IPS DF 4.7 (cell line): ENCODE data around the gene ACOT7.

Experiments
- DNase-seq: peaks from one replicate; pipeline ENCODE4 v3.0.0-alpha.2; 2013; ENCODE audit warnings: low spot score; ENCODE audit errors: extremely low read depth

ACOT7 gene

DNA sequence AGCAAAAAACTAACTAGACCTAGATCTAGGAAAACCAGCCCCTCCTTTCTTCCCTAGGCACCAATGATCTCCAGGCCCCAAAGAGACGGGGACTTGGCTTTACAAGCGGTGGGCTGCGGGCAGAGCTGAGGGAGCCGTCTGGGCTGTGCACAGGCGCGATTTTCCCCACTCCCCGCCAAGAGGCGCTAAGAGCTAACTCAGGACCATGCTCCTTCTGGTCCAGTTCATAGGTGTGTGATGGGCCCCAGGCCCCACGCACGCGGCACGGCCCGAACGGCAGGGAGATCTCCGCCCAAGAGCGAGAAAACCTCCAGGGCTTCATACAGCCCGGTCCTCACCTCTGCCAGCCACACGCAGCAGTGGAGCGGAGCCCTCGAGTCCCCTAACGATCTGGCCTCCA lies 125.2 kb downstream of the ACOT7 start:
- no peak for DNase-seq

DNA sequence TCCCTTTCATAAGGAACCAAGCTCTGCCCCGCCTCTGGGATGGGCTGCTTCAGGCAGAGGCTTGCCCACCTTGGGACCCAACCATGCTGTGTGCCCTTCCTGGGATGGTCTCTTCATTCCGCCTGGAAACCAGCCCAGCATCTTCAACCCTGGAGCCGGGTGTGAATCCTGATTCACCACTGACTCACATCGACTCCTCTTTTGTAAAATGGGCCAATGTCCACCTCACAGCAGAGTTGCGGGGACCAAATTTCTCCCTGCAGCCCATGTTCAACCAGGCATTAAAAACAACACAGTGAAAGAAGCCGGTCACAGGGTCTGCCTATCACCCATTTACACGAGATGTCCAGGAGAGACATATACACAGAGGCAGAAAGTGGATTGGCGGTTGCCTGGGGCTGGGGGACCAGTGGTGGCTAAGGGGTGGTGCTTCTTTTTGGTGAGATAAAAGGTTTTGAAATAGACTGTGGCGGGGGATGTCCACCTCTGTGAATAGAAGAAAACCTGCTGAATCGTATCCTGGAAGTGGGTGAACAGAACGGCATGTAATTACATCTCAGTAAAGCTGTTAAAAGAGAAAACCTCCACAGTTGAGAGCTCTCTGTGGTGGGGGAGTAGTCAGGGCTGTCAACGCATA lies 125.8 kb downstream of the ACOT7 start:
- no peak for DNase-seq

DNA sequence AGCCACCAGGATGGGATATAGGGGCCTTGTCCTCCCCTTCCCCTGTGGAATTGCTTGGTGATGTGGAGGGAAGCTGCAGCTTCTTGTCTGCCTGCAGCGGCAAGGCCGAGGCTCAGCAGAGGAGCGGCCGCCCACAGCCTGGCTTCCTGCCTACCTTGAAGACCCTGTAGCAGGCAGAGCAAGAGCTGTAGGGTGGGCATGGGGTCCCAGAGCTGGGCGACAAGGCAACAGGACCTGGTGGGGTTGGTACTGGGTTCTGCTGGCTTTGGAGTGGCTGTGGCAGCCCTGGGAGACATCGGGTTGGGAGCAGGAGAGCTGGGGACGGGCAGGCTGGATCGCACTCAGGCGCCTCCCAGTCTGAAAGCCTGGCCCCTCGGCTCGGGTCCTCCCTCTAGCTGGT lies 126.9 kb downstream of the ACOT7 start:
- DNase-seq = no peak

DNA sequence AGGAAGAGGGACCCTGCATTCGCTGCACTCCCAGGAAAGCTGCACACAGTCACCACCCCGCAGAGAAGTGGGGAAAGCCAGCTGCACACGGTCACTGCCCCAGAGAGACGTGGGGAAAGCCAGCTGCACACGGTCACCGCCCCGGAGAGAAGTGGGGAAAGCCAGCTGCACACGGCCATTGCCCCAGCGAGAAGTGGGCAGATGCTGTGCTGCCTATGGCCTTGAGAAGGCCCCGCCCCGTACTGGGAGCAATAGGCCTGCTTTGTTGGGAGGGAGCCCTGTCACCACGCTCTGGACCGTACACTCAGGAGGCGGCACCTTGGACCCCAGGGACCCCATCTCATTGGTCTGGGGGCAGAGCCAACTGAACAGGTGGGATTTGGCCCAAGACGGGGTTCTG lies 128.4 kb downstream of the ACOT7 start:
- DNase-seq = no peak

DNA sequence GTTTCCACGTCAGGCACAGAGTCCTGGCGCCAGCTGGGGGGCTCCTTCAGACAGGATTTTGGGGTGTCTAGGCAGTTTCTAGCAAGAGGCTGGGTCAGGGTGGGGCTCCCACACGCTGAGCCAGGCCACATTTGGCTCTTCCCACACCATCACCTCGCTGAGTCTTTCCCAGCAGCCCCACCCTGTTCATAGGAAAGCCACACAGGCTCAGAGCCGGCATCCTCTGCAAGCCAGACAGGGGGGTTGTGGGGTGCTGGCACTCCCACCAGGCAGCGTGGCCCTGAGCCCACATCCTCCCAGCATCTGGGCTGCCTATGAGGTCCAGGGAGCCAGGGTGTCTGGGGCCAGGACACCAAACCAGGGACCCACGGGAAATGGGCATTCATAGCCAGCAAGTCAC lies 129.9 kb downstream of the ACOT7 start:
- no peak for DNase-seq

DNA sequence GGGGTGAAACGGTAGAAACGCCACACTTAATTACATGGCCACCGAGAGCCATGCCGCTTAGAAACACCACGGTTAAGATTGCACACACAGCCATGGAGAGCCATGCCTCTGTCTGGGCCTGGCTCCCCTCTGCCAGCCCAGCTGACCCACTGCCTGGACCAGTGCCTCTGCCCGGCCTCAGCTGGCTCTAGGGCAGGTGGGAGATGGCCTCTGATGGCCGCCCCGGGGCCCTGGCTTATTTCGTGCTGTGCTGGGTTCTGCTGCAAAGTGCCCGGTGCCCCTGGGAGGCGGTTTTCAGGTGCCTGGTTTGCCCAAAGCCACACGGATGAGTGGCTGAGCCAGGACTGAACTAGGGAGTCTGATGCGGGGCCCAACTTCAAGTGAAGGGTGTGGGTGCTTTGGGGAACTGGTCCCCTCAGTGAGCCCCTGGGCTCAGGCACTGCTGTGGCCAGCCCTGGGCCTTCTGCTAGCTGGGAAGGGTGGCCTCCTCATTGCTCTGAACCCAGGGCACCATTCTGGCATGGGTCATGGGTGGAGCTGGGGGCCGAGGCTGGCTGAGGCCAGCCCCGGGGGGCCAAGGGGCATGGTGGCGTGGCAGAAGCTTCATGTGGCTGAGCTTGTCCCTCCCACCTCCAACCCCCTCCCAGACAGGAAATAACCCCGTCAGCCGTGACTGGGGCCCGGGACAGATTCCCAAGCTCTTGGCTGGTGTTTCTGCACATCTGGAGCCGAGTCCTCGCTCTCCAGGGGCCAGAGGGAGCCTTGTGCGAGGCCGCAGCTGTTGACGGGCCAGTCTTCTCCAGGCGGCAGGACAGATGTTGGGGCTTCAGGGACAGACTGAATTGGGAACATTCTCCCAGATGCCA lies 130.8 kb downstream of the ACOT7 start:
- DNase-seq = no peak

DNA sequence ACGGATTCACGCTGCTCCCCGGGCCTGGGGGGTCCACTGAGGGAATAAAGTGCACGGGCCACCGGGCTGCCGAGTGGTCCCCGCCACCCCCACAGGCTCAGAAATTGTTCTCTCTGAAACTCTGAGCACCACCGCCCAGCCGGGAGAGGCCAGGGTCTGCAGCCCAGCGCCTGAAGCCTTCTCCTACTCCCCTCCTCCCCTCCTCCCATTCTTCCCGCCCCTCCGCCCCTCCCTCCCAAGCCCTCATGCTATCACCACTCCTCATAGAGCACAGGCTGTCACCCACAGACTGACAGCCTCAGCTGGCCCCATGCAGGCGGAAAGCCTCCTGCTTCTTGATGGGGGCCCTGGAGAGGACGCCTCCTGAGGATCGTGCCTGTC lies 132.0 kb downstream of the ACOT7 start:
- DNase-seq = no peak

DNA sequence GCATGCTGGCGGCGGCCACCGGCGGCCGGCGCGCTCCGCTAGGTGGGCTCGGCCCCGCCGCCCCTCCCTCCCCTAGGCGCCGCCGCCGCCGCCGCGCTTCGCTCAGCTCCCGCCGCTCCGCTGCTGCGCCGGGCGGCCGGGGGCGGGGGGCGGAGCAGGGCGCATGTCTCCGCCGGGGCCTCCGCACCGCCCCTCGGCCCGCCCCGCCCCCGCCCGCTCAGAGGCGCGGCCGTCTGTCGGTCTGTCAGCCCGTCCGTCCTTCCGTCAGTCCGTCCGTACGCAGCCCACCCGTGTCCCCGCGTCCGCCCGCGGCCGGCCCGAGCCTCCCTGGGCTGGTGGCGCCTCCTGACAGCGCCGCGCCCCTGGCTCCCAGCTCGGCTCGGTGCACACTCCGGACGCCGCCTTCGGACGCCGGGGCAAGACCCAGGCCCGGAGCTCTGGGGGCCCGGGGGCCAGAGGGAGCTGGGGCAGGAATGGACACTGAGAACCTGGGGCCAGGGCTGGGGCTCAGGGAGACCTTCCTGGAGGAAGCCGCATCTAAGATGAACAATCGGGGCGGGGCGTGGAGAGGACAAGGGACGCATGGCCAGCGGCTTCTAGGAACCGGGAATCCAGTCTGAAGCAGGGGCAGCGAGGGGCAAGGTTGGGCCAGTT lies 132.5 kb downstream of the ACOT7 start, which contains the start of gene GPR153:
TSS of gene GPR153 (minus strand) at position 138 of the 654 bp plus-strand sequence. CDS start 6,193 bp downstream, outside the sequence.
- DNase-seq = no peak

DNA sequence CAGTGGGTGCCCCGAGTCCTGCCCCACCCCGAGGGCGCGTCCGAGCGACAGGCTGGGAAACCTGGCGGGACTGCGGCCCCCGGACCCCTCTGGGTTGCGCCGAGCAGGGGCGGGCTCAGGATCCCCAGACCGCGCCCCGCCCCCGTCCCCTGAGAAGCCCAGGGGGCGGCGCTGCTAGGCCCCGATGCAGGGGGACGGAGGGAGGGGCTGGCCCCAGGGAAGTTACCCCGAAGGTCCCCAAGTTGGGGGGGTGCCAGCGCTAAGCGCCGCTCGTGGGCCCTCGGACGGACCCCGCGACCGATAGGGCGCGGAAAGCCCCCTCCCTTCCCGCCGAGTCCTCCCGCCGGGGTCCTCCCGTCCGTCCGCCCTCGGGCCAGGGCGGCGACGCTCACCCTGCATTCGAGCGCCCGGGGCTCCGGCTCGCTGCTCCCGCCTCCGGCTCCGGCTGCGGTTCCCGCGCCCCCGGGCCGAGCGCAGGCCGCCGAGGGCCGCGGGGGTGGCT lies 133.1 kb downstream of the ACOT7 start:
- DNase-seq = no peak

DNA sequence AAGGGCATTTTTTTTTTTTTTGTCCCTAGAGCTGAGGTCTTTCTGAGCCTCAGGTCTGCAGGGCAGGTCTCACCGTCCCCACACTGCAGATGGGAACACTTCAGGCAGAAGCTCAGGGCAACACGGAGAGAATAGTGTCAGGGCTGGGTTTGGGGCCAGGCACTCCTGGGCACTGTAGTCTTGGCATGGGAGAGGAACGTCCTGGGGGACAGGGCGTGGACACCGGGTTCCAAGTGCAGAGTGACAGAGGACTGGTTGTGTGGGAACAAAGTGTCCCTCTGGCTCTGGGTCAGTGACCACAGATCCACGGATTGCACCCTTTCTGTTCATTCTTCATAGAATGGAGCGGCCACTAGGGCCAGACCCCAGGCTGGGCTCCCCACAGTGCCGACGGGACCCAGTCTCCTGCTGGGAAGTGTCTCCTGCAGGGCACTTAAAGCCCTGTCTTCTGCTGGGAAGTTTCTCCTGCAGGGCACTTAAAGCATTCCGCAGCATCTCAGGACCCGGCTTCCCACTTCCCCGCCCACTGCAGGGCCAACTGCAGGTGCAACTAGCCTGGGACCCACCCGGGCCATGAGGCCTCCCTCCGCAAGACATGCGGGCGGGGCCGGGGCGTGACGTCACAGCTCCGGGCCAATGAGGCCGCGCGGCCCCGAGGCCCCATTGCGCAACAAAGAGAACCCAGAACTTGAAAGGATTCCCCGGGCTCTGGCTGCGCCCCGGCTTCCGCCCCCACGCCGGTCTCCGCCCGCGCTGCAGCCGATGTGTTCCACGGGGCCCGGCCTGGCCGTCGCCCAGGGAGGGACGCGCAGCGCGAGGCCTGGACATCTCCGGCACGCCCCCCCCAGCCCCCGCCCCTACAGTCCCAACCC lies 133.8 kb downstream of the ACOT7 start:
- DNase-seq = no peak

DNA sequence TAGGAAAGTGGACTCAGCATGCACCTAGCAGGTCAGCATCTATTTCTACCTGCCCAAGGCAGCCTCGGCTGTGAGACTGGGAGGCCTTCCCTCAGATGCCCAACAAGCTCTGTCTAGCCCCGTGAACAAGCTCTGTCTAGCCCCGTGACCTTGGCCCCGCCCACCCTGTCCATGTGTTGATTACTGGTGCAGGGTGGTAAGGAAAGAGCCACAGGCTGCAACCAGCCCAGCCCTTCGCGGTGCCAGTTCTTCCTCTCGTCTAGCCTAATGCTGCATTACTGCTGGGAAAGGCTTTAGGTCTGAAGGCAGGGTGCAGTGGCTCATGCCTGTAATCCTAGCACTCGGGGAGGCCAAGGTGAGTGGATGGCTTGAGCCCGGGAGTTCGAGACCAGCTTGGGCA lies 134.9 kb downstream of the ACOT7 start:
- no peak for DNase-seq

DNA sequence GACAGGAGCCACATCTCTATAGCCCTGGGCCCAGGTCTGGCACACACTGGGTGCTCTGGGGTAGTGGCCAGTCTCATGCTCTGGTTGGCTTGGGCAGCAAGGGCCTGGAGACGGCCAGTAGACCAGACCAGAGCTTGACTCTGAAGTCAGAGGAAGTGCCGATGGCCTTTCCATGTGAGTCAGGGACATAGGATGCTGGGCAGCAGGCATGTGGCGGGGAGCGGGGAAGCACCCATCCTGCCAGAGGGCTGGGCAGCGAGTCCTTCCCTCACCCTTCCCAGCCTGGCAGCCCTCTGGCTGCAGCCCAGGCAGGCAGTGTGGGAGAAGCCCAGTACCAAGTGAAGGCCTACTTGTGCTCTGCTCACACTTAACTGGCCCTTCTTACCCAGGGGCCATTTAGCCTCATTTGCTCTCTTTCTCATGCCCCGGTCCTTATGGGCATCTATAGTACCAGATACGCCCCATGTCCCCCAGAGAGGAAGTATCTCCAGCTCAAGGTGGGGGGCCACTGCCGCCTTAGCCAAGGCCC lies 136.0 kb downstream of the ACOT7 start:
- no peak for DNase-seq

DNA sequence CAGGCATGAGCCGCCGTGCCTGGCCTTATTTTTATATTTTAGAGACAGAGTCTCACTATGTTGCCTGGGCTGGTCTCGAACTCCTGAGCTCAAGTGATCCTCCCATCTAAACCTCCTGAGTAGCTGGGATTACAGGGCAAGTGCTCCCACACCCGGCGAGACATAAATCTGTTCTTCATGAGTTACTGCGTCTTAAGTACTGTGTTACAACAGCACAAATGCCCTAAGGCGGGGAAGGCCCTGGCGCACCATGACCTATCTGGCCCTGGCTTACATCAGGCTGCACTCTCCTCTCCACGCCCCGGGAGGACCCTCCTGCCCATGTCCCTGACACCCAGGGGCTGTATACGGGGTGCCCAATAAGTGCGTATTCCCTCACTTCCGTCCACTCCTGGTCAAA lies 136.9 kb downstream of the ACOT7 start:
- DNase-seq = no peak

DNA sequence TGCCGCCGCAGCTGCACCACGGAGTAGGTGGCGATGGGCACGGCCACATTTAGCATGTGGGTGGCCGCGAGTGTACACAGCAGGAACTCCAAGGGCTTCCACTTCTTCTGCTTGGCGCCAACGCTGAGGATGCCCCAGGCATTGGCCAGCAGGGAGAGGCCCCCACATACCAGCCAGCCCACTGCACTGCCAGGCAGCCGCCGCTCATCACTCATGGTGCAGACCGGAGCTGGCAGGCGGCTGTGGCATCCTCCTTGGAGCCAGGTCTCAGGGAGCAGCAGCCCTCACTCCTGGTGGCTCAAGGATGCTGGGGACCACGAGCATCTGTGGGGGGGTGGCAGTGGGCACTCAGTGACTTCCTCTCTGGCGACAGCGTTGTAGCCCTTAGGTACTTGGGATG lies 138.9 kb downstream of the ACOT7 start:
- no peak for DNase-seq

DNA sequence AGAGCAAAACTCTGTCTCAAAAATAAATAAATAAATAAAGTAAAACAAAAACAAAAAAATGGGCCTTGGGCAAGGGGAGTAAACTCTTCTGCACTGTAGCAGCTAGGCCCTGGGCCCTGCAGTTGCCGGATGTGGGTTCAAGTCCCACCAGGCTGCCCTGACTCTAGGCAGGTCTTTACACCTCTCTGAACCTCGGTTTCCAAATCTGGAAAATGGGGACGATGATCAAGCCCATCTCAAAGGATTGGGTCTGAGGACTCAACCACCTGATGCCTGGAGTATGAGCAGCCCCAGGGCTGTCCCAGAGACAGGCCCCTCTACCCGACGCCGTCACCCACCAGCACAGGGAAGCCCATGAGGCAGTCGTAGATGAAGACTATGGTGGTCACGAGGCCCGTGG lies 140.2 kb downstream of the ACOT7 start:
- DNase-seq = no peak

DNA sequence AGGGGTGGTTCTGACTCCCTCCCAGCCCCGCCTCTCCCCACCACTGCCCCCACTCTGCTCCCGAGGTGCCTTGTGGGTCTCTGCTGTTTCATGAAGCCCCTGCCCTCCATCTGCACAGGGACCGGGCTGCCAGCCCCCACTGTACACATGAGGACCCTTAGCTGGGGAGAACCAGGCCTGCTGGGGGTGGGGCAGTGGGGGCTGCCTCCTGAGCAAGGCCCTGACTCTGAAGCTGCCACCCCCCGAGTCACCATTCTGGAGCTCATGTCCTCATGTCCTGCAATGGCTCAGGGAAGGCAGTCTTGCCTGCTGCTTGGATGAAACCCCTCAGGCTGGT lies 141.2 kb downstream of the ACOT7 start:
- no peak for DNase-seq

DNA sequence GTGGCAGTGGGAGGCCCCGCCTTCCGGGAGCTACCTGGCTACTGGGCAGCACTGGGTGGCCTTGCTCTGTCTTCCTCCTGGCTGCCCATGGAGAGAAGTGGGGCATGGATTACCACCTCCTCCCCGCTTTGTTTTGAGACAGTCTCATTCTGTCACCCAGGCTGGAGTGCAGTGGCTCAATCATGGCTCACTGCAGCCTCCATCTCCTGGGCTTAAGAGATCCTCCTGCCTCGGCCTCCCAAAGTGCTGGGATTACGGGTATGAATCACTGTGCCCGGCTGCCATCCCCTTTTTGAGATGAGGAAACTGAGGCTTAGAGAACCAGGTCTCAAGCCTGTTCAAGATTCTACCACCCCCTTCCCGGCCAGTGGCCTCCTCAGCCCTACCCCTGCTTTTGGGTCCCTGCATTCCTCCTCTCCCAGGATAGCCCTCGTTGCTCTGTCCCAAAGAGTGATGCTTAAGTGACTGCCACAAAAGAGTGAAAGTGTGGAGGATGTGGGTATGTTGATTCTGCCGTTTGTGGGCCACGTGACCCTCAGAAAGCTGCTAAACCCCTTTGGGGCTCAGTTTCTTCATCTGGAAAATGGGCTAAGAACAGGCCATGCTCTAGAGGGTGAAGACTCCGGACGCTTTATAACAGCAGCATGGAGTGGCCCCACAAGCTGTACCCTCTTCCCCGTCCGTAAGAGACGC lies 141.7 kb downstream of the ACOT7 start:
- DNase-seq = no peak

DNA sequence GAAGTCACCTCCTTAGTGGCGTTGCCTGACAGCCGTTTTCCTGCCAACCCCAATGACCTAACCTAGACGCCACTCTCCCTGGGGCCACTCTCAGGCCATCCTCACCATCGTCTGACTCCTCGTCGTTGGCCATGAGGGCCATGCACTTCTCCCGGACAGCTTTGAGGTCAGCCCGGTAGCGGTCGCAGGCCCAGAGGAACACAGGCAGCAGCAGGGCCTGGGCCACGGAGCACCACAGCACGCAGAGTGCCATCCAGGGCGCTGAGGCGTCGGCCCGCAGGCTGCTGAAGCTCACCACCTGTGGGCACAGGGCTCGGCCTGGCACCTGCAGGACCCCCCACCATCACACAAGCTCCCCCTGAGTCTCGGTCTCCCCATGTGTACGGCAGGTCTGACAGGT lies 142.3 kb downstream of the ACOT7 start:
- no peak for DNase-seq

DNA sequence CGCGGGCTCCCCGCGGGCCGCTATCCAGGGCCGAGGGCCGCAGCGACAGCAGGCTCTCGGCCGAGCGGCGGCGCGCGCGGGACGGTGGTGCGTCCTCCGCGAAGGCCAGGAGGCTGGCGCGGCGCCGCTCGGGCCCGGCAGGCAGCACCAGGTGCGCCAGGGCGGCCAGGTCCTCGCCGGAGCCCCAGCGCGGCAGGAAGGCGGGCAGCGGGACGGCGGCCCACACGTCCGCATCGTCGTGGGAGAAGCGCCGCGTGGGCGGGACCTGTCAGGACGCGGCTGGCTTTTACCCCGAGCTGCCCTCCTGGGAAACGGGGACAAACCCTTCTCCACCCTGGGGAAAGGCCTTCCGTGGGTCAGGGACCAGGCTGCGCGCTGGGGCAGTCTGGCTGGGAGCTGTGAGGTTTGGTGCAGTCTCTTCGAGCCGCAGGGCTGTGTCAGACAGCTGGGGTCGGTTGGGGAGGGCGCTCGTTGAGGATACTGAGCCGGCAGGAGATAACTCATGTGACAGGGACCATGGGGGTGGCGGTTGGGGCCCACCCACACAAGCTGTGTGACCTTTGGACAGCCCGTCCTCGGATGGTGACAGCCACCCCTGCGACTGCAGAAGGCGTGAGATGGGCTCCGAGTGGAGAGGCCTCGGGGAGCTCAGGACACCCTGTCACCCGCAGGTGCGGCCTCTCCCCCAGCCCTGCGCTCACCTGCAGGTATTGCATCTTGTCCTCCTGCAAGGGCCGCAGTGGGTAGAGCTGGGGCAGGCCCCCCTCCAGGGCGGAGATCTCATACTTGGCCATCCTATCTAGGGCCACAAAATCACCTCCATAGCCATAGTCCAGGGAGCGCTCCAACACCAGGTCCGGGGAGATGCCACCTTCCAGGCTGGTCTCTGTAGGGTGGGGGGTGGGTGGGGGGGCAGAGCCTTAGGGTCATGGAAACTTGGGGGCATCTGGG lies 143.6 kb downstream of the ACOT7 start:
- no peak for DNase-seq
